Activated T-cell treated with anti-CD3 and anti-CD28 coated beads for 4 hours (primary cell): ENCODE results near the gene HIGD2A.

Experiments used
- DNase-seq: peaks from one replicate; pipeline ENCODE4 v3.0.0-alpha.2; 2020

Gene HIGD2A

GRCh38 chr5:176369934-176370711, 18.4 kb upstream of the HIGD2A start:
- no peak for DNase-seq

GRCh38 chr5:176371621-176372539, 16.7 kb upstream of the HIGD2A start:
- DNase-seq = no peak

DNA sequence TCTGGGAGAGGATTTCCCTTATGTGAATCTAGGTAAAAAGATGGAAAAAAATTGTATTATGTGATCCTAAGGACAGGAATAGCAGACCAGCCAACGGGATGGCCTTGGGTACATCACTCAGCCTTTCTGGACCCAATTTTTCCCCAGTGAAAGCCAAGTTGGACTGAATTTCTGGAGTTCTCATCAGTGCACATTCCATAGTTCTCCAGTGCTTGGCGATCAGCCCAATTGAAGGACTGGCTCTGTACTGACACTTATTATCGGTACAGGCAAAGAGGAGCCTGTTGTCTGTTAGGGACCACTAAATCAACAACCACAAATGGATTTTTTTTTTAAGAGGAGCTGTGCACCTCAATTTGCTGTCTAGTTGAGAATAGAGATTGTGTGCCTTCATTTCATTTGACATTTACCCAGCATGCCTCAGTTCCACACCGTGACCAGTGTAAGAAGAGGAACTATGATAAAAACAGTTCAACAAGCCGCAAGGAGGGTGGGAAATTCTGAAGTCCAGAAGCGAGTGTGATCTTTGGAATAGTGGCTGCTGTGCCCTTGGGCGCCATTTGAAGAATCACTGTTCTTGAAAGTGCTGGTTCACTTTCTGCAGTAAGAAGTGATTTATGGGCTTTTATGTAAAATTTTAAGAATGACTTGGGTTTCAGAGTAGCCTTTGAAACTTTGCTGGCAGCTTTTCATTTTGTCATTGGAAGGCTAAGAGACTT, 15.3 kb upstream of the HIGD2A start:
- DNase-seq = no peak

- DNase-seq = no peak
These were observed 8.7 kb upstream of the HIGD2A start for GRCh38 chr5:176379881-176380280.

GRCh38 chr5:176381423-176381822, 7.1 kb upstream of the HIGD2A start:
- no peak for DNase-seq

GRCh38 chr5:176381979-176382378, 6.6 kb upstream of the HIGD2A start:
- no peak for DNase-seq

- no peak for DNase-seq
These were observed 5.8 kb upstream of the HIGD2A start for GRCh38 chr5:176382721-176383120.

DNA sequence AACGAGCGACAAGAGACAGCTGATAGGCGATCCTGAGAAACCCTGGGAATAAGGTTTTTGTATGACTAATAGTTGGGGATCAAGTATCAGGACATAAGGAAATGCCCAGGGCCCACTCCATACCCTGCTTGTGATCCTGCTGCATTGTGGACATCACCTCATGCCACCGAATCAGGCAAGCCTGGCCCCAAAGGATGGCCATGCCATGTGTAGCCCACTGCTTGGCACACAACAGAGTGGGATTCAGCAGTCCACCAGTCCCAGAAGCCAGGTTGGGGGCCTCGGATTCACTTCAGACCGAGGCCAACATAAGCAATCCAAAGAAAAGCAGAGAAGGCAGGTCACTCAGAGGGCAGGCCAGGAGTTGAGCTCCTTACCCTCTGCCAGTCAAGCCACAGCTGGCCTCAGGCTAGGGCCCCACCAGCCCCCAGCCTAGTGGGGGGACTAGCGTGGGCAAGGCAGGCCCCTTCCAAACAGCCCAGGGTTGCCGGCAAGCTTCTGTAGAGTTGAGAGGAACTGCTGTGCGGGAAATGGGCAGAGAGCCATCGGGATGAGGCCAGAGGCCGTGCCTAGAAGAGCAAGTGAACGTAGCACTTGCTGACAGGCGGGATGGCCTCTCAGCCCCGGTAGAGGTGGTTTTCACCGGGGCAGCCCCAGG, 5.2 kb upstream of the HIGD2A start:
- DNase-seq = no peak

GRCh38 chr5:176383961-176384360, 4.6 kb upstream of the HIGD2A start:
- DNase-seq = no peak

- no peak for DNase-seq
These were observed 4.1 kb upstream of the HIGD2A start for GRCh38 chr5:176384366-176384930.

DNA sequence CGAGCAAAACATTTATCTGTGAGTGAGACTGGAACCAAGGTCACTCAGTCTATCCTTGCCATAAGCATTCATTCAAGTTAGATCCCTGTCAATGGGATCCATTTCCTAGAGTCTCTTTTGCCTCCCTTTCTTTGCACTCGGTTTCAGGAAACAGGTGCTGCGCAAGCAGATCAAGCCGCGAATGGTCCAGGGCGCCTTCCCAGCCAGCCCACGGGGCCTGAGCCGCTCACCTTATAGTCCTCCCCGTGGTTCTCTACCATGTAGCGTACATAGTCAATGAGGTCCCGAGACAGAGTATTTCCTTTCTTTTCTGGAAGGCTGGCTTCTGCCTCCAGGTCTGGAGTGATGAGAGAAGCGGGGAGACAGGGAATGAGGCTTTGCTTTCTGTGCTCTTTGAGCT, 3.6 kb upstream of the HIGD2A start:
- no peak for DNase-seq

DNA sequence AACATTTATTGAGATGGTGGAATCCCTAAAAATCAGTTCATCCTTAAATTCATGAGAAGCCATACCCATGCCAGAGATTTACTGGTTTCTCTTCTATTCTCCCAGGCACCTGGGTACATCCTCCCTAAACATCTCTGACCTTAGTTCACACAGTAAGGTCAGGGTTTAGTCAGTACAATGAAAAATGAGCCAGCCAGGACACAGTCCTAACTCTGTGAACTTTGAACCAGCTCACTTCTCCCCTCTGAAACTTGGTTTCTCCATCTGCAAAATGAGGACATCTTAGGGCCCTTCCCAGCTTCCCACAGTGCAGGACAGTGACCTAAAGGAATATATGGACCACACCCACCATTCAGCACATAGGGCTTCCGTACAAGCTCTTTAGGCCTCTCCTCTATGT, 2.1 kb upstream of the HIGD2A start:
- DNase-seq = no peak

DNA sequence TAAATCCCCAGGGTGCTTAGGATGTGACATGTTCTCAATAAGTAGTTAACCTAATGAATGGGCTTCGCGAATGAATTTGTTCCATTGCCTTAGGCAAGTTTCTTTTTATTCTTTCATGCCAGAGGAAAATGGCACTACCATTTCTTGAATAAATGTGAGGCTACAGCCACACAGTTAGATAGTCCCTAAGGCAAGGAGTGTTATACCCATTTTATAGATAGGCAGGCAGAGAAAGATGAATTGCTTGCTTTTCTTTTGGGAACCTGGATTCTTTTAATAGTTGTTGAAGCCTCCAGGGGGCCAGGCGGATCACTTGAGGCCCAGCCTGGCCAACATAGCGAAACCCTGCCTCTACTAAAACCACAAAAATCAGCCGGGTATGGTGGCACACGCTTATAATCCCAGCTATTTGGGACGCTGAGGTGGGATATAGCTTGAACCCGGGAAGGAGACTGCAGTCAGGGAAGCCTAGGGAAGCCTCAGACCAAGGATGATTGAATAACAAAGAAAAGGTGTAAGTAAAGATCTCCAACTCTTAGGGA, 1.1 kb upstream of the HIGD2A start:
- DNase-seq = no peak

DNA sequence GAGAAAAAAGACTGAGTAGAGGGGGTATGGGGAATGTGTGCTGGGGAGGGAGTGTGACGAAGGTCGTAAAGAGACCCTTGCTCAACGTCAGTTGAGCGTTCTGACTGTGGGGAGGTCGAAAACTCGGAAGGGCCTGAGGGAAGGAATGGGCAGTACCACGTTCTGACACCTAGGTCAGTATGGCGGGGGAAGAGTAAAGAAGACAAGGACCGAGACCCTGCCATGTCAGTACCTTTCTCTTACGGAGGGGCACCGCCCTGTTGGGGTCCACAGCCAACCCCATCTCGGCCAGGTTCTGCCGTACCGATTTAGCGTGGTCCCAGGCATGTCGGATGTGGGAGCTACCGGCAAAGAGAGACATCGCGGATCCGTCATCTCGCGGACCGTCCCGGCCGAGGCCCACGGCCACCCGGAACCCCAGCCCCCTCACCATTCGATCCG, 528 bp upstream of the HIGD2A start:
- DNase-seq = no peak

DNA sequence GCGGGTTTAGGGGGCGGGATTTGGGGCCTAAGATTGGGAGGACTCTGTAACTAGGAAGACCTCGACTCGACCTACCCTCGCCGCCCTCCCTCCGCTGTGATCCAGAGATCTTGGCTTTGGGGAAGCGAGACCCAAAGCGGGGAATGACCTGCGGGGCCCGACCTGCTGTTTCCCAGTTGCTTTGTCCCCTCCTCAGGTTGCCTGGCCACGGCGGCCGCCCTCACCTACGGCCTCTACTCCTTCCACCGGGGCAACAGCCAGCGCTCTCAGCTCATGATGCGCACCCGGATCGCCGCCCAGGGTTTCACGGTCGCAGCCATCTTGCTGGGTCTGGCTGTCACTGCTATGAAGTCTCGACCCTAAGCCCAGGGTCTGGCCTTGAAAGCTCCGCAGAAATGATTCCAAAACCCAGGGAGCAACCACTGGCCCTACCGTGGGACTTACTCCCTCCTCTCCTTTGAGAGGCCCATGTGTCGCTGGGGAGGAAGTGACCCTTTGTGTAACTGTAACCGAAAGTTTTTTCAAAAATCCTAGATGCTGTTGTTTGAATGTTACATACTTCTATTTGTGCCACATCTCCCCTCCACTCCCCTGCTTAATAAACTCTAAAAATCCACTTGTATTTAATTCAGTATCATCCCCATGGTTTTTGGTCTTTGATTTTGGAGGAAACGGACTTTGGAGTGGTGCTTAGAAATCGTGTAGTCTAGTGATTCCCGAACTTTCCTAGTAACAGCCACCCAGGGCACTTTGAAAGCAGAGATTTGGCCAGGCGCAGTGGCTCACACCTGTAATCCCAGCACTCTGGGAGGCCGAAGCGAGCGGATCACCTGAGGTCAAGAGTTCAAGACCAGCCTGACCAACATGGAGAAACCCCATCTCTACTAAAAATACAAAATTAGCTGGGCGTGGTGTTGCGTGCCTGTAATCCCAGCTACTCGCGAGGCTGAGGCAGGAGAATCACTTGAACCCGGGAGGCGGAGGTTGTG, 878 bp downstream of the HIGD2A start:
- no peak for DNase-seq

- no peak for DNase-seq
These were observed 2.9 kb downstream of the HIGD2A start for GRCh38 chr5:176391479-176391878.

DNA sequence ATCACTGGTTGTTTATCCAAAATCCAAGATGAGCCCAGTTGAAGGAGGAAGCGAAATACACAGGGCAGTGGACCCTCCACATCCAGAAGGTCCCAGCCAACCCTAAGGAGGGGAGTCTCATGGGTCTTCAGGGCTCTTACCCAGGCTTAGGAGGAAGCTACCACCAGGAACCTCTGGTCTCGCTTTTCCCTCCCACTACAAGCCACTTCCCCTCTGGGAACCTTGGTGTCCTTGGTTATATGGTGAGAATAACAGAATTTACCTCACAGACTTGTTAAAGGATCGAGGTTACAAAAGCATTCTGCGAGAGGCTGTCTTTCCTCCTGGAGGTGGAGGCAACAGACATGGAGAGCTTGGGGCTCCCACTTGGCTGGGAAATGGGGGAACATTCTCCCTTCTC, 3.4 kb downstream of the HIGD2A start:
- DNase-seq = no peak

DNA sequence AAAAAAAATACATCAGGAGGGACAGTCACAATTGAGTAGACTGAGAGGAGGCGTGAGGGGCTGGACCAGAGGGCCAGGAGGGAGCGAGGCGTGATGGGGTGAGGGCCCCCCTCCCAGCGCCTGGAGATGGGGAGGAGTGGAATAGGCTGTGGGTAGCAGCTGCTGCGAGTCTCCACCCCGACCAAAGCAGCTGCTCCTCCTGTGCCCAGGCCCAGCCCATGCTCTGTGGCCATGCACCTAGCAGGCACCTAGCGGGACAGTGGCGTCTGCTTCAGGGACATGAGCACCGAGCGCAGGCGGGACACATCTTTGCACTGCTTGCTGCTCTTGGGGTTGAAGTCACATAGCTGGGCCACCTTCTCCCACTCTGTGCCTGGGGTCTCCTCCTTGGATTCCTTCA, 4.0 kb downstream of the HIGD2A start:
- DNase-seq = no peak

DNA sequence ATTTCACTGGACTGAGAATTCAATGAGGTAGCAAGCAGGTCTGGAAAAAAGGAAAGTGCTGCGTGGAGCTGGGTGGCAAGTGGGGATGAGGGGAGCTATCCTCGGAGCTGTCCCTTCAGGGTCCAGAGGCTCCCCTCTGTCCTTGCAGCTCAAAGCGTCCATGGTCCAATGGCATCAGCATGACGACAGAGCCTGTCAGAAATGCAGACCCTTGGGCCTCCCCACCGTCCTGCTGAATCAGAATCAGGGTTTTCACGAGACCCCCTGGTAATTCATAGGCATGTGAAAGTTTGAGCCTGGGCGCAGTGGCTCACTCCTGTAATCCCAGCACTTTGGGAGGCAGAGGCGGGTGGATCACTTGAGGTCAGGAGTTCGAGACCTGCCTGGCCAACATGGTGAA, 5.5 kb downstream of the HIGD2A start:
- DNase-seq = no peak

DNA sequence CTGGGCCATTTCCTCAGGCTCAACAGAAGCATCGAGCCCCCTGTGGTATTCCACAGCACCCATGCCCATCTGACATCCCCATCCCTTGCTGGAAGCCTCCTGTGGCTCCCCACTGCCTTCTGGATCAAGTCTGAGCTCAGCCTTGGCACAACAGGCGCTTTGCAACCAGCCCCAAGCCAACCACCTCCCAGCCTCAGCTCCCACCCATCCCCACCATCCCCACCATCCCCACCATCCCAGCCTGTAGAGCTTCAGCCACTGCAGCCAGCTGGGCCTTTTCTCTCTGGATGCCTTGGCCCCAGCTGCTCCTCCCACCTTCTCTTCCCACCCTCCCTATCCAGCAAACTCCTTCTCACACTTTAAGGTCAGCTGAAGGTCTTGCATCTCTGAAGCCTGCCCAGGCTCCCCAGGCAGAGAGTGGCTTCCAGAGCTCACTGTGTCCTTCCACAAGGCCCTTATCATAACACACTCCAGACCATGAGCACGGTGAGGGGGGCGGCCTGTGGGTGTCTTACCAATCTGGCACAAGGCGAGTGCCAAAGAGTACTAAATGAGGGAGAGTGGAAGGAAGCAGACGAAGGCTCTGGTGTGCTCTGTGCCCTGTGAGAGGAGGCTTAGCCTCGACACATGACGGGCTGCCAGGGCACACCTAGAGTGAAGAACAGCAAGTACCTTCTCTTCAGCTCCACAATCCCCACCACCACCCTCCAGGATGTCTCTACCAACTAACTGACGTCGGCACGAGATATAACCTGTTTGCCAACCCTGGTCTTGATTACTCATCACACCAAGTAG, 6.5 kb downstream of the HIGD2A start:
- DNase-seq = no peak
